ENCODE data around the gene CDH23. TPM values are rescaled to one million over a fixed set of nuclear protein-coding genes. Genes with fewer than 3 reads are reported as not detected.
A peak's percentile ranks its signal among the peaks of the same experiment; 100 is the strongest.

Gene CDH23
- total RNA-seq, 4 donors from 2014 or later: 14.4 to 29.6 (median 19.7) TPM

- TF ChIP-seq, protein P1, sequence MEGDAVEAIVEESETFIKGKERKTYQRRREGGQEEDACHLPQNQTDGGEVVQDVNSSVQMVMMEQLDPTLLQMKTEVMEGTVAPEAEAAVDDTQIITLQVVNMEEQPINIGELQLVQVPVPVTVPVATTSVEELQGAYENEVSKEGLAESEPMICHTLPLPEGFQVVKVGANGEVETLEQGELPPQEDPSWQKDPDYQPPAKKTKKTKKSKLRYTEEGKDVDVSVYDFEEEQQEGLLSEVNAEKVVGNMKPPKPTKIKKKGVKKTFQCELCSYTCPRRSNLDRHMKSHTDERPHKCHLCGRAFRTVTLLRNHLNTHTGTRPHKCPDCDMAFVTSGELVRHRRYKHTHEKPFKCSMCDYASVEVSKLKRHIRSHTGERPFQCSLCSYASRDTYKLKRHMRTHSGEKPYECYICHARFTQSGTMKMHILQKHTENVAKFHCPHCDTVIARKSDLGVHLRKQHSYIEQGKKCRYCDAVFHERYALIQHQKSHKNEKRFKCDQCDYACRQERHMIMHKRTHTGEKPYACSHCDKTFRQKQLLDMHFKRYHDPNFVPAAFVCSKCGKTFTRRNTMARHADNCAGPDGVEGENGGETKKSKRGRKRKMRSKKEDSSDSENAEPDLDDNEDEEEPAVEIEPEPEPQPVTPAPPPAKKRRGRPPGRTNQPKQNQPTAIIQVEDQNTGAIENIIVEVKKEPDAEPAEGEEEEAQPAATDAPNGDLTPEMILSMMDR (IDR thresholded peaks at IDR 0.05): no peak
- TF ChIP-seq POLR2AphosphoS5 (IDR thresholded peaks at IDR 0.05) (no peak), EP300 (IDR thresholded peaks at IDR 0.05) (no peak), POLR2A (IDR thresholded peaks at IDR 0.05; ENCODE audit: low read depth) (no peak)
- Histone ChIP-seq H3K4me1 (peaks cover 23 to 38% (median 31%) of the 10 kb centered on the region in 4 donors), H3K9me3 (no peaks in the 10 kb centered on the region), H3K27me3 (no peaks in the 10 kb centered on the region), H3K27ac (replicated peaks in 1 of 4) (no peak overlapping the region), H3K36me3 (no peaks in the 10 kb centered on the region), H3K4me3 (no peak overlapping the region)
- WGBS: 92% methylated on average over 9 of the region's 9 CpGs
- no peak for DNase-seq (ENCODE audit: extremely low spot score)
- intact Hi-C loops (cut with DNase I): loop anchor here (5.0 kb wide), 1 partner anchor 74 kb away; the partner anchor contains the start of gene CDH23
Observed at GRCh38 chr10:71471006-71471405, 74.3 kb downstream of the CDH23 start.

GRCh38 chr10:71471957-71472365 lies 75.2 kb downstream of the CDH23 start:
- H3K27me3 ChIP-seq: no peaks in the 10 kb centered on the region
- peak overlapping the region in 2 of 4 donors; percentile 11 to 22 for H3K27ac ChIP-seq (replicated peaks in 1 of 4)
- no peaks in the 10 kb centered on the region for H3K9me3 ChIP-seq
- intact Hi-C loops (cut with DNase I): loop anchor here (5.0 kb wide), 1 partner anchor 75 kb away; the partner anchor contains the start of gene CDH23
- DNase-seq (ENCODE audit: extremely low spot score): no peak
- H3K4me3 ChIP-seq: no peak overlapping the region
- H3K4me1 ChIP-seq: peaks cover 32 to 47% (median 40%) of the 10 kb centered on the region in 4 donors
- no peaks in the 10 kb centered on the region for H3K36me3 ChIP-seq
- WGBS: 55% methylated on average over 6 of the region's 6 CpGs
- TF ChIP-seq, protein P1 (IDR thresholded peaks at IDR 0.05): no peak
- TF ChIP-seq POLR2AphosphoS5 (IDR thresholded peaks at IDR 0.05): no peak
- no peak for TF ChIP-seq POLR2A (IDR thresholded peaks at IDR 0.05; ENCODE audit: low read depth)
- TF ChIP-seq EP300 (IDR thresholded peaks at IDR 0.05): no peak

GRCh38 chr10:71472466-71472865 lies 75.7 kb downstream of the CDH23 start:
- intact Hi-C loops (cut with DNase I): loop anchor here (5.0 kb wide), 1 partner anchor 75 kb away; the partner anchor contains the start of gene CDH23

DNA sequence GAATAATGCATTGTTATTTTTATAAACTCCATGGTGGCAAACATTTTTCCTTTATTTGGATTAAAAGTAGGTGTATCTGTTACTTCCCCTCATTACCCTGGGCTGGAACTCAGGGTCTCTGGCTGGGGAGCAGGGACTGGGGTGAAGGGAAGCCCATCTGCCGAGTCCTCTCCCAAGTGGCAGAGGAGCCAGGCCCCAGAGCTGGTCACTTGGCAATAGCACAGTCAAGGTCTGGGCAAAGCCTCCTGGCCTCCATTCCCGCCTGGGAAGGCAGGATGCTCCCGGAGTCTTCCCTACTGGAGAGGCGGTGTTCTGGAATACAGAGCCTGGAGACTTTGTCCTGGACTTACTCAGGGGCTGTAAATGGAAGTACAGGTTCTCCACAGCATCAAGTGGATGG lies 76.2 kb downstream of the CDH23 start:
- Histone ChIP-seq H3K9me3 (no peaks in the 10 kb centered on the region), H3K36me3 (no peaks in the 10 kb centered on the region), H3K27ac (replicated peaks in 1 of 4) (no peak overlapping the region), H3K4me1 (peaks cover 42 to 54% (median 50%) of the 10 kb centered on the region in 4 donors), H3K27me3 (no peaks in the 10 kb centered on the region), H3K4me3 (no peak overlapping the region)
- intact Hi-C loops (cut with DNase I): loop anchor here (5.0 kb wide), 1 partner anchor 76 kb away; the partner anchor contains the start of gene CDH23
- no peak for DNase-seq (ENCODE audit: extremely low spot score)
- TF ChIP-seq POLR2A (IDR thresholded peaks at IDR 0.05; ENCODE audit: low read depth): no peak
- TF ChIP-seq POLR2AphosphoS5 (IDR thresholded peaks at IDR 0.05): no peak
- no peak for TF ChIP-seq EP300 (IDR thresholded peaks at IDR 0.05)
- TF ChIP-seq, protein P1 (IDR thresholded peaks at IDR 0.05): no peak
- WGBS: 95% methylated on average over 4 of the region's 4 CpGs

More at GRCh38 chr10:71472466-71472865, 75.7 kb downstream of the CDH23 start:
- H3K36me3 ChIP-seq: no peaks in the 10 kb centered on the region
- H3K4me3 ChIP-seq: no peak overlapping the region
- no peaks in the 10 kb centered on the region for H3K9me3 ChIP-seq
- peaks cover 37 to 52% (median 45%) of the 10 kb centered on the region in 4 donors for H3K4me1 ChIP-seq
- no peak for DNase-seq (ENCODE audit: extremely low spot score)
- no peaks in the 10 kb centered on the region for H3K27me3 ChIP-seq
- TF ChIP-seq EP300 (IDR thresholded peaks at IDR 0.05) (no peak), POLR2A (IDR thresholded peaks at IDR 0.05; ENCODE audit: low read depth) (no peak), POLR2AphosphoS5 (IDR thresholded peaks at IDR 0.05) (no peak)
- TF ChIP-seq, protein P1 (IDR thresholded peaks at IDR 0.05): no peak
- H3K27ac ChIP-seq (replicated peaks in 1 of 4): peak overlapping the region in 2 of 4 donors; percentile 11 to 22
- WGBS: 85% methylated on average over 4 of the region's 4 CpGs
